HG03469 (cell line): ENCODE data around the gene RPTOR.
"Not testable (repeated sequence)": the region's sequence is repeated elsewhere in the genome, so short reads cannot be mapped to it uniquely, and the experiment has no call there.

Experiments
- ATAC-seq: cut with Tn5 transposase; IDR thresholded peaks from one replicate; pipeline ENCODE4 v1.9.1; 2021; ENCODE audit warnings: mild to moderate bottlenecking, moderate library complexity, moderate number of reproducible peaks; ENCODE audit not compliant: unreplicated experiment

The RPTOR gene

GRCh38 chr17:80691784-80692183, 147.1 kb downstream of the RPTOR start:
- ATAC-seq, result no peak

- ATAC-seq, result no peak
Observed at GRCh38 chr17:80692931-80693467, 148.4 kb downstream of the RPTOR start.

GRCh38 chr17:80693511-80693910, 148.9 kb downstream of the RPTOR start:
- ATAC-seq, result no peak

- no peak for ATAC-seq
Observed at GRCh38 chr17:80694085-80694991, 149.7 kb downstream of the RPTOR start.

GRCh38 chr17:80694992-80695912, 150.6 kb downstream of the RPTOR start:
- ATAC-seq, result no peak

- ATAC-seq, result no peak
Observed at GRCh38 chr17:80695979-80696378, 151.3 kb downstream of the RPTOR start.

GRCh38 chr17:80696456-80696855, 151.8 kb downstream of the RPTOR start:
- no peak for ATAC-seq

GRCh38 chr17:80696964-80697363, 152.3 kb downstream of the RPTOR start:
- ATAC-seq, result no peak

- no peak for ATAC-seq
Observed at GRCh38 chr17:80698297-80698696, 153.7 kb downstream of the RPTOR start.

GRCh38 chr17:80699205-80699604, 154.6 kb downstream of the RPTOR start:
- not testable (repeated sequence) for ATAC-seq

GRCh38 chr17:80701730-80702129, 157.1 kb downstream of the RPTOR start:
- no peak for ATAC-seq

- ATAC-seq, result no peak
Observed at GRCh38 chr17:80702315-80703141, 157.9 kb downstream of the RPTOR start.

- ATAC-seq, result no peak
Observed at GRCh38 chr17:80703142-80703478, 158.5 kb downstream of the RPTOR start.

- ATAC-seq, result no peak
Observed at GRCh38 chr17:80704381-80704819, 159.8 kb downstream of the RPTOR start.

GRCh38 chr17:80704894-80705293, 160.3 kb downstream of the RPTOR start:
- no peak for ATAC-seq

GRCh38 chr17:80705988-80706387, 161.3 kb downstream of the RPTOR start:
- no peak for ATAC-seq

GRCh38 chr17:80706463-80706867, 161.8 kb downstream of the RPTOR start:
- no peak for ATAC-seq

GRCh38 chr17:80708480-80708879, 163.8 kb downstream of the RPTOR start:
- no peak for ATAC-seq

- ATAC-seq, result no peak
Observed at GRCh38 chr17:80709090-80709695, 164.6 kb downstream of the RPTOR start.

GRCh38 chr17:80710714-80711302, 166.2 kb downstream of the RPTOR start:
- ATAC-seq, result no peak
